VCaP (cell line): ENCODE results near the gene SYT2.
"Not testable (repeated sequence)": the region's sequence is repeated elsewhere in the genome, so short reads cannot be mapped to it uniquely, and the experiment has no call there.

ENCODE experiments used
- H3K27ac ChIP-seq: fragments of 450-650 bp; 2 replicates; pipeline ENCODE4 v1.5.1; 2017
- TF ChIP-seq, protein P1 (sequence below): fragments of 450-650 bp; conservative IDR thresholded peaks from 2 replicates; pipeline ENCODE4 v1.5.1; 2017; ENCODE audit warnings: mild to moderate bottlenecking, moderate library complexity

Gene SYT2

DNA sequence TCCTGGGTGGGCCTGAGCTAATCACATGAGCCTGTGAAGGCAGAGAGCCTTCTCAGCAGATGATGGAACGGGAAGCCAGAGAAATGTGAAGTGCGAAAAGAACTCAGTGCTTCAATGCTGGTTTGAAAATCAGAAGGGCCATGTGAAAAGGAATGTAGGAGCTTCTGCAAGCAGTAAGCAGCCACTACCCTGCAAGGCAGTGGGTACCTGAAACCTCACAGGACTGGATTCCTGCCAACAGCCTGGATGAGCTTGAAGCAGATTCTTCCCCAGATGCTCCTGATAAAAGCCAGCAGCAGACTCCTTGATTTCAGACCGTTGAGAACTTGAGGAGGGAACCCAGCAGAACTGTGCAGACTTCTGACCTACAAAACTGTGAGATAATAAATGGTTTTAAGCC, 158.6 kb downstream of the SYT2 start:
- H3K27ac ChIP-seq: peak overlapping the region; percentile 85
- TF ChIP-seq, protein P1, sequence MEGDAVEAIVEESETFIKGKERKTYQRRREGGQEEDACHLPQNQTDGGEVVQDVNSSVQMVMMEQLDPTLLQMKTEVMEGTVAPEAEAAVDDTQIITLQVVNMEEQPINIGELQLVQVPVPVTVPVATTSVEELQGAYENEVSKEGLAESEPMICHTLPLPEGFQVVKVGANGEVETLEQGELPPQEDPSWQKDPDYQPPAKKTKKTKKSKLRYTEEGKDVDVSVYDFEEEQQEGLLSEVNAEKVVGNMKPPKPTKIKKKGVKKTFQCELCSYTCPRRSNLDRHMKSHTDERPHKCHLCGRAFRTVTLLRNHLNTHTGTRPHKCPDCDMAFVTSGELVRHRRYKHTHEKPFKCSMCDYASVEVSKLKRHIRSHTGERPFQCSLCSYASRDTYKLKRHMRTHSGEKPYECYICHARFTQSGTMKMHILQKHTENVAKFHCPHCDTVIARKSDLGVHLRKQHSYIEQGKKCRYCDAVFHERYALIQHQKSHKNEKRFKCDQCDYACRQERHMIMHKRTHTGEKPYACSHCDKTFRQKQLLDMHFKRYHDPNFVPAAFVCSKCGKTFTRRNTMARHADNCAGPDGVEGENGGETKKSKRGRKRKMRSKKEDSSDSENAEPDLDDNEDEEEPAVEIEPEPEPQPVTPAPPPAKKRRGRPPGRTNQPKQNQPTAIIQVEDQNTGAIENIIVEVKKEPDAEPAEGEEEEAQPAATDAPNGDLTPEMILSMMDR: no peak

- H3K27ac ChIP-seq: not testable (repeated sequence)
Measured at GRCh38 chr1:202550088-202550487, 160.2 kb downstream of the SYT2 start.

DNA sequence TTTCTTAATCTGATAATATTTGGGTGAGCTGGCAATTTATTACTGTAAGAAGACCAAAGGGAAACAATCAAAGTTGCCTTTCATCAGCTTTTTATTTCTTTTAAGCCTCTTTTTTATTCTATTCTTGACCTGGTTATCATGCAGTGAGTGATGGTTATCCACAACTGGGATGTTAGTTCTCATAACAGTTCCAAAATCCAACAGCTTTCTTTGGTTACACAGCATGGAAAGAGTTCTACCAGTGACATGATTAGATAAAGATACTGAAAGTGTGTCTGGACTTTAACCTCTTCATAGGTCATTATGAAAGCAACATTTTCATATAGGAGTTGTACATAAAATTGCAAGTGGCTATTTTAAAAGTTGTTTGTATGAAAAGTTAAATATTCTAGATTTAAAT, 163.0 kb downstream of the SYT2 start:
- TF ChIP-seq, protein P1: no peak
- no peak overlapping the region for H3K27ac ChIP-seq

DNA sequence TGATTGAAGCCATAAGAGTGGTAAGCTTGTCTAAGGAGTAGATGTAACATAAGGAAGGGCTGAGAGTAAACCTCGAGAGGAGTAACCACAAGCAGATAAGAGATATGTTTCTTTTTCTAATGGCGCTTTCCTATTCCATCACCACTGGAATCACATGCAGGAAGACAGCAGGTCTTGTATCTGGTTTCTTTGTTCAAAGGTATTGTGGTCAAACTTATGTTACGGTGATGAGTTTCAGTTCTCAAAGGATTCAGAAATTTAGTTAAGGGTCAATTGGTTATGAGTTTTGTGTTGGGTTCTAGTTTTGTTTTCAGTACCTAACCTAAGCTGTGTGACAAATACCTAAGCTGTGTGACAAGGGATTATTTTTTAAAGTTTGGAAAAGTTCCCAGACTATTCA, 163.5 kb downstream of the SYT2 start:
- H3K27ac ChIP-seq: not testable (repeated sequence)

- H3K27ac ChIP-seq: not testable (repeated sequence)
Measured at GRCh38 chr1:202546377-202546776, 163.9 kb downstream of the SYT2 start.

DNA sequence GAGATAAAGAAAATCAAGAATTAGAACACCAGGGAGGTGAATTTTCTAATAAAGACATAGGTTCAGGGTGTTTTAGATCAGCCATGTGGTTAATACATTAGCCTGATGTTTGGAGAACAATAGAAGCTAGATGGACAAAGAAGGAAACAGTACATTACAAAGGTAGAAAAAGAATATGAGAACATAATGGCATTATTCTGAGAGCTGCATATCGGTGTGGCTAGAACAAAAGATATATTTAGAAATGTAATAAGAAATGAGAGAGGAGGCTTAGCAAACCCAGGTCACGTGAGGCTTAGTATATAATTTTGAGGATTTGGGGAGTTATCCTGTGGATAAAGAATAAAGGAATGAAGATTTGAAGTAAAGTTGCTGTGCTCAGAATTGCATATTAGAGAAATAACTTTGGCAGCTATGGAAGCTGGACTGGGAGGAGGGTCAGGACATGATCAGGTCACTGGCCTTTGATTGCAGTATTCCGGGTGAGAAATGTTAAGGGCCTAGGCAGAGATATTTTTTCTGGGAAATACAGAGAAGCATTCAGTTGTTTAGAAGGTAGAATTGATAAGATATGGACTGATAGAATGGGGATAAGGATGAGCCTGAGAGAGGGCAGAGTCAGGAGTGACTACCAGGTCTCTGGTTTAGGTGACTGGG, 164.5 kb downstream of the SYT2 start:
- H3K27ac ChIP-seq: not testable (repeated sequence)

DNA sequence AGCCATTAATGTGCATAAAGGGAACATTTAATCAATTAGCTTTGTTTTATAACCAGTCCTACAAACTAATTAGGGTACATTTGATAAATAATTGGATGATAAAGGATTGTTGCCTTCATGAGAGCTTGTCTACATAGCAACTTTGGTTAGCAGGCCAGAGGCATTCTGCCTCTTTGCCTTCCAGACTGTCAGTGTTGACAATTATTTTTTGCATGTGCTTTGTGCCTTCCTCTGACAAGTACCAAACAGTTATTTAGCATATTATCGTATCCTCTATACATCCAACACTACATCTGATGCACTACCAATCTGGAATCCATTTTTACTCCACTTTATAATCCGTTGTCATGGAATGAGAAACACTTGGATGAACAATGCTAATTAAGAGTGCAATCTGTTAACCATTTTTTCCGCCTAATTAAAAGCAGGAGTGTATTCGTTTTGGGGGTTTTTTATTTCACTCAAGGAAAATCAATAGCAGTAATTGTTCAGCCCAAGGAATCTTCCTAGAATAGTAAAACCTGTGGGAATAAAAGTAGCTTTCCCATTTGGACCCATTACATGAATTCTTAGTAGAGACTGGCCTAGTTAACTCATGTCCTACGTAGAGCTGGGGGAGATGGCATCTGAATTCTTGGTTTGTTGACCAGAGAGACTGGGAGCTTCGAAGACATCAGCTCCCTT, 165.3 kb downstream of the SYT2 start:
- H3K27ac ChIP-seq: not testable (repeated sequence)

- H3K27ac ChIP-seq: peak overlapping the region; percentile 22; the same call in 1 of the 2 replicates
Measured at GRCh38 chr1:202543537-202543936, 166.7 kb downstream of the SYT2 start.

- peak overlapping the region; percentile 22; the same call in 1 of the 2 replicates for H3K27ac ChIP-seq
Measured at GRCh38 chr1:202542415-202542814, 167.8 kb downstream of the SYT2 start.

DNA sequence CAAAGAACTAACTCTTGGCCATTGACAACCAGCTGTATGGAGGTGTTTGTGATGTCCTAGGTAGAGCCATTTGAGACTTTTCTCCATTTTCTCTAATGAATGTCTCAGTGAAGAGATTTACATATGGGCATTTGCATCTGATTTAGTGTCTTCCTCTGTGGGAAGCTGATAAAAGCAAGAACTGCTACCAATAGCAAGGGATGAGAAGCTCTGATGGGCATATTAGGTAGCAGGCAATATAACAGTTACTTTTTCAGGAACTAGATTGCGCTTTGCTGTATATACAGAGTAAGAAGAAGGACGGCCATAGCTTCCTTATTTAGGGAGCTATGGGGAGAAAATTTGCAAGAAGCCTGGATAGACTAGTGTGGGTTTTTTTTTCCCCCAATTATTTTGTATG, 169.4 kb downstream of the SYT2 start:
- H3K27ac ChIP-seq: 0 out of 2 replicates have a peak overlapping the region, but pooled peaks have one; percentile 38
